Tibial nerve (tissue), 4 donors: ENCODE data around the gene WDR47. TPM values are rescaled to one million over a fixed set of nuclear protein-coding genes. Genes with fewer than 3 reads are reported as not detected.

Experiments
- DNase-seq, 2 donors: peaks; one replicate each; pipeline ENCODE4 v3.0.0-alpha.2; 2019; ENCODE audit warnings: low spot score in 2 of 2
- H3K27ac ChIP-seq, 4 donors: fragments of 200-600 bp; sonication (generic) in 3 of 4; one replicate each; pipeline ENCODE4 v1.5.1; 2017 to 2019; ENCODE audit warnings: mild to moderate bottlenecking in 1 of 4
- H3K27me3 ChIP-seq, 2 donors: fragments of 200-600 bp; sonication (generic) in 1 of 2; one replicate each; pipeline versions ENCODE4 v1.5.1 to v1.6.0; 2017 to 2019
- H3K36me3 ChIP-seq, 3 donors: fragments of 200-600 bp; sonication (generic); one replicate each; pipeline ENCODE4 v1.5.1; 2018 to 2019
- H3K4me1 ChIP-seq, 4 donors: fragments of 200-600 bp; sonication (generic) in 3 of 4; one replicate each; pipeline ENCODE4 v1.5.1; 2017 to 2019
- H3K4me3 ChIP-seq, 4 donors: fragments of 200-600 bp; sonication (generic) in 3 of 4; one replicate each; pipeline ENCODE4 v1.5.1; 2017 to 2019; ENCODE audit warnings: mild to moderate bottlenecking in 1 of 4, moderate library complexity in 1 of 4
- H3K9me3 ChIP-seq, 4 donors: fragments of 200-600 bp; sonication (generic) in 3 of 4; one replicate each; pipeline ENCODE4 v1.5.1; 2017 to 2019
- EP300 ChIP-seq, 2 donors: sonication (generic); formaldehyde crosslinking; IDR thresholded peaks; one replicate each; pipeline ENCODE4 v1.6.1; 2017; ENCODE audit warnings: antibody characterized with exemption in 2 of 2, mild to moderate bottlenecking in 1 of 2
- POLR2A ChIP-seq, 2 donors: fragments of 450-650 bp; IDR thresholded peaks; one replicate each; pipeline ENCODE4 v1.6.1; 2017; ENCODE audit warnings: antibody characterized with exemption in 2 of 2, mild to moderate bottlenecking in 2 of 2, moderate library complexity in 2 of 2
- WGBS, 2 donors: methylation state at CpG; one replicate each; pipeline ENCODE4 v1.1.5; 2018; 5-methylcytosine and 5-hydroxymethylcytosine counted together
- total RNA-seq, 4 donors: library from RNA; depleted of rRNA; stranded (reverse); fragments of >200 nt; gene quantifications; one replicate each; pipeline ENCODE4 v1.1.0, GENCODE V29; 2016
- TF ChIP-seq, protein P1 (sequence below), 5 experiments: fragments of 200-600 bp in 3 of 5; fragments of 450-650 bp in 2 of 5; sonication (generic) in 3 of 5; IDR thresholded peaks; one replicate each; pipeline ENCODE4 v1.5.1; 2016 to 2019; ENCODE audit warnings: antibody characterized with exemption in 5 of 5, mild to moderate bottlenecking in 3 of 5, moderate library complexity in 2 of 5

WDR47 gene
- total RNA-seq, 4 donors from 2014 or later: 14.1 to 47.4 (median 17.3) TPM

DNA sequence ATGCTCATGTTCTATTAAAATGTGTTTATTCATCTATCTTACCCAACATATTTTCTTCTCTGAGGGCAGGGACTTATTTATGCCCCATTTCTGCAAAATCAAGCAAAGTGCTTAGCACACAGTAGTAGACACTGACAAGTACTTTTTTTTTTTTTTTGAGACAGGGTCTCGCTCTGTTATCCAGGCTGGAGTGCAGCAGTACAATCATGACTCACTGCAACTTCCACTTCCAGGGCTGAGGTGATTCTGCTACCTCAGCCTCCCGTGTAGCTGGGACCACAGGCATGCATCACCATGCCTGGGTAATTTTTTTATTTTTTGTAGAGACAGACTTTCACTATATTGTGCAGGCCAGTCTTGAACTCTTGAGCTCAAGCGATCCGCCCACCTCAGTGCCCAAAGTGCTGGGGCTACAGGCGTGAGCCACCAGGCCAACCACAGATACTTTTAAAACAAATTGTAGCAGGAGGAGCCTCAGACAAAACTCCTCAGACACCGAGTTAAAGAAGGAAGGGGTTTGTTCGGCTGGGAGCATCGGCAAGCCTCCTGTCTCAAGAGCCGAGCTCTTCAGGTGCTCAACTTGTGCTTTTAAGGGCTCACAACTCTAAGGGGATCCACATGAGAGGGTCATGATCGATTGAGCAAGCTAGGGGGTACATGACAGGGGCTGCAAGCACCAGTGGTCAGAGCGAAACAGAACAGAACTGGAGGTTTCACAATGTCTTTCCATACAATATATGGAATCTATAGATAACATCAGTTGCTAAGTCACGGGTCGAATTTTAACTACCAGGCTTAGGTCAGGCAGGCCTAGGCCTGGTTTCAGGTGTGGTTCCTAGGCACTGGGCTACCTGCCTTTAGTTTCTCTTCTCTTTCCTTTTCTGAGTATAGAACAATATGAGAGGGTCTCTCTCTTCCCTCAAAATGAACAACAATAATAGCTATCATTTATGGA is 42.9 kb upstream of the WDR47 start:
- no peaks in the 10 kb centered on the region for H3K27me3 ChIP-seq

DNA sequence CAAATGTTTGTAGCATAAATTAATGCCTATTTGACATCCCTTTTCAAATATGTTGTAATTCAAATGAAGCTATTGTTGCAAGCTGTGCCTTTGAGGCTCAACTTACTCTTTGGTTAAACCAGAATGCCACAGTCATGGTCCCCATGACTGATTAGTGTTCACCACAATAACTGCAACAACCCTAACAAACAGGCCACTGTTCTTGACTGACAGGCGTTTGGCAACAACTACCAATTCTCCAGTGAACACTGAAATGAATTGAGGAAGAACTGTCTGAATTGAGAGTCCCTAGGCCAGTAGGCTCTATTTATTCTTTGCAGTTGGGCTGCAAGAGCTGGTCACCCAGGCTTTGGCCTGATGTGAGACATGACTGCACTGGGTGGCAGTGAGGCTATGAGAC is 42.0 kb upstream of the WDR47 start:
- peaks cover 0 to 34% (median 14%) of the 10 kb centered on the region in 4 donors for H3K4me1 ChIP-seq
- H3K27me3 ChIP-seq: no peaks in the 10 kb centered on the region
- no peak overlapping the region for H3K4me3 ChIP-seq
- DNase-seq: no peak
- H3K27ac ChIP-seq: peak overlapping the region in 3 of 4 donors; percentile 2 to 87 (median 57)
- no peak for TF ChIP-seq POLR2A (IDR thresholded peaks at IDR 0.05)
- TF ChIP-seq EP300 (IDR thresholded peaks at IDR 0.05): peak; percentile 61 to 79
- no peaks in the 10 kb centered on the region for H3K36me3 ChIP-seq
- 33 to 44% methylated on average over 1 of the region's 1 CpG for WGBS, 2 donors
- H3K9me3 ChIP-seq: no peaks in the 10 kb centered on the region

More for the DNA sequence above, 42.9 kb upstream of the WDR47 start:
- DNase-seq: no peak
- WGBS, 2 donors: 83 to 93% methylated on average over 13 of the region's 13 CpGs
- Histone ChIP-seq H3K36me3 (no peaks in the 10 kb centered on the region), H3K27ac (peak overlapping the region in 2 of 4 donors; percentile 57 to 71), H3K9me3 (no peaks in the 10 kb centered on the region), H3K4me3 (no peak overlapping the region), H3K4me1 (peaks cover 0 to 38% (median 18%) of the 10 kb centered on the region in 4 donors)
- no peak for TF ChIP-seq EP300 (IDR thresholded peaks at IDR 0.05)
- no peak for TF ChIP-seq POLR2A (IDR thresholded peaks at IDR 0.05)
- TF ChIP-seq, protein P1, sequence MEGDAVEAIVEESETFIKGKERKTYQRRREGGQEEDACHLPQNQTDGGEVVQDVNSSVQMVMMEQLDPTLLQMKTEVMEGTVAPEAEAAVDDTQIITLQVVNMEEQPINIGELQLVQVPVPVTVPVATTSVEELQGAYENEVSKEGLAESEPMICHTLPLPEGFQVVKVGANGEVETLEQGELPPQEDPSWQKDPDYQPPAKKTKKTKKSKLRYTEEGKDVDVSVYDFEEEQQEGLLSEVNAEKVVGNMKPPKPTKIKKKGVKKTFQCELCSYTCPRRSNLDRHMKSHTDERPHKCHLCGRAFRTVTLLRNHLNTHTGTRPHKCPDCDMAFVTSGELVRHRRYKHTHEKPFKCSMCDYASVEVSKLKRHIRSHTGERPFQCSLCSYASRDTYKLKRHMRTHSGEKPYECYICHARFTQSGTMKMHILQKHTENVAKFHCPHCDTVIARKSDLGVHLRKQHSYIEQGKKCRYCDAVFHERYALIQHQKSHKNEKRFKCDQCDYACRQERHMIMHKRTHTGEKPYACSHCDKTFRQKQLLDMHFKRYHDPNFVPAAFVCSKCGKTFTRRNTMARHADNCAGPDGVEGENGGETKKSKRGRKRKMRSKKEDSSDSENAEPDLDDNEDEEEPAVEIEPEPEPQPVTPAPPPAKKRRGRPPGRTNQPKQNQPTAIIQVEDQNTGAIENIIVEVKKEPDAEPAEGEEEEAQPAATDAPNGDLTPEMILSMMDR (IDR thresholded peaks at IDR 0.05): no peak

DNA sequence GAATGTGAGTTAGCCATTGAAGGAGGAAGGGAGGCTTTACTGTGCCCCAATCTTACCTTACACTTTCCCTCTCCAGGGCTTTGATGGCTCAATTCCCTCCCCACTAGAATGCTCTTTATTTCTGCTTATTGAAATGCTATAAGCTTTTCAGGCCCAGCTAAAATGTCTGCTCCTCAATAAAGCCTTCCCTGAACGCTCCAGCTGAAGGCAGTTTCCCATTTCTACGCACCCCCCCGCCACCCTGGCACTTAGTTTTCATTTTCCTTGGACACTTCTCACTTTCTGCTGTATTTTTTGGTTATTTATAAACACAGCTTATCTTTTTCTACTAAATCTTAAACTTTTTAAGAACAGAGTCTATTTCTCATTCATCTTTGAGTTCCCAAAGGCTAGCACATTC is 41.6 kb upstream of the WDR47 start:
- Histone ChIP-seq H3K4me3 (no peak overlapping the region), H3K4me1 (peaks cover 0 to 29% (median 12%) of the 10 kb centered on the region in 4 donors), H3K36me3 (no peaks in the 10 kb centered on the region), H3K9me3 (no peaks in the 10 kb centered on the region), H3K27me3 (no peaks in the 10 kb centered on the region), H3K27ac (peak overlapping the region in 3 of 4 donors; percentile 2 to 87 (median 57))
- 52 to 55% methylated on average over 3 of the region's 3 CpGs for WGBS, 2 donors
- TF ChIP-seq POLR2A (IDR thresholded peaks at IDR 0.05): no peak
- TF ChIP-seq EP300 (IDR thresholded peaks at IDR 0.05): no peak
- TF ChIP-seq, protein P1 (IDR thresholded peaks at IDR 0.05): no peak
- no peak for DNase-seq

DNA sequence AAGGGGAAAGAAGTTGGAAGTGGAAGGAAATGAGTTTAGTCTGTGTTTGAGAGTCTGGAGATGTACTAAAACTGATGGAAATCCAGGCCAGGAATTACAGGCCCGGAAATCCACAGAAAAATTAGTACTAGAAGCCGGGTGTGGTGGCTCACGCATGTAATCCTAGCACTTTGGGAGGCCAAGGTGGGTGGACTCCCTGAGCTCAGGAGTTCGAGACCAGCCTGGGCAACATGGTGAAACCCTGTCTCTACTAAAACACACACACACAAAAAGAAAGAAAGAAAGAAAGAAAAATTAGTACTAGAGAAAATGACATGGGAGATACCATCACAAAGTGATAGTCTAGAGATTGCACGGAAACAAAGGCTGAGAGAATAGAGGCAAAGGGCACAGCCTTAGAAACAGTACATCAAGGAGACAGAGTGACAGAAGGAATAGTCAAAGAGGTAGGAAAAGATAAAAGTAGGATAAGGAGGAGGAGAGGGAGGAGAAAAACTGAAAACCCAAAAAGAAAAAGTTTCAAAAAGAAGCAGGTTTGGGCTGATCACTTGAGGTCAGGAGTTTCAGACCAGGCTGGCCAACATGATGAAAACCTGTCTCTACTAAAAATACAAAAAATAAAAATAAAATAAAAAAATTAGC is 38.7 kb upstream of the WDR47 start:
- Histone ChIP-seq H3K4me3 (no peak overlapping the region), H3K4me1 (peaks cover 0 to 35% (median 14%) of the 10 kb centered on the region in 4 donors), H3K36me3 (no peaks in the 10 kb centered on the region), H3K27me3 (no peaks in the 10 kb centered on the region), H3K9me3 (no peaks in the 10 kb centered on the region), H3K27ac (peak overlapping the region in 3 of 4 donors; percentile 11 to 82 (median 80))
- TF ChIP-seq POLR2A (IDR thresholded peaks at IDR 0.05) (no peak), EP300 (IDR thresholded peaks at IDR 0.05) (no peak)
- TF ChIP-seq, protein P1 (IDR thresholded peaks at IDR 0.05): no peak
- 84 to 93% methylated on average over 5 of the region's 5 CpGs for WGBS, 2 donors
- DNase-seq: no peak

DNA sequence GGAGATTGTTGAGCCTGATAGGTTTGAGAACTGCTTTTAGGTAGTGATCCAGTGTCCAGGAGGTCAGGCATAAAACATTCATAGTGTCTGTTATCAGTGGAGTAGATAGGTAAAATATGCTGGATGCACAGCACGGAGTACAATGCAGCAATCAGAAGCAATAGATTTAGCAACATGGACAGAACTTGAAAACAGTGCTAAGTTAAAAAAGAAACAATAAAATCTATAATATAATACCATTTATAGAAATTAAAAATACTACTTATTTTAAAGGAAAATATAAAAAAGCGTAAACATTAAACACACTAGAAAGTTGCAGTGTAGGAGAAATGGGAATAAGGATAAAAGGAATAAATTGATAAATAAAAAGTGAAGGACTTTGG is 37.3 kb upstream of the WDR47 start:
- peaks cover 0 to 33% (median 20%) of the 10 kb centered on the region in 4 donors for H3K4me1 ChIP-seq
- H3K27ac ChIP-seq: peak overlapping the region in 2 of 4 donors; percentile 80 to 82
- H3K9me3 ChIP-seq: no peaks in the 10 kb centered on the region
- no peaks in the 10 kb centered on the region for H3K27me3 ChIP-seq
- DNase-seq: no peak
- no peak overlapping the region for H3K4me3 ChIP-seq
- H3K36me3 ChIP-seq: no peaks in the 10 kb centered on the region
- 97 to 98% methylated on average over 2 of the region's 2 CpGs for WGBS, 2 donors
- TF ChIP-seq, protein P1 (IDR thresholded peaks at IDR 0.05): no peak
- TF ChIP-seq POLR2A (IDR thresholded peaks at IDR 0.05) (no peak), EP300 (IDR thresholded peaks at IDR 0.05) (no peak)
